Activated CD4-positive, alpha-beta memory T cell treated with anti-CD3 and anti-CD28 coated beads, Interleukin-2, amount 10 ng/mL, durations not matched to agents 7 days and 5 days (primary cell): ENCODE data around the gene ZCCHC7. TPM values are rescaled to one million over a fixed set of nuclear protein-coding genes. Genes with fewer than 3 reads are reported as not detected.
"Not testable (repeated sequence)": the region's sequence is repeated elsewhere in the genome, so short reads cannot be mapped to it uniquely, and the experiment has no call there.

Source experiments
- CTCF ChIA-PET: fragments of 350-600 bp; sonication (Branson Sonifier 250); formaldehyde crosslinking; loops from one replicate; lab custom pipeline; 2021; ENCODE audit warnings: antibody characterized with exemption, inconsistent platforms; lab: Charles Lee
- POLR2A ChIA-PET: fragments of 350-600 bp; sonication (Branson Sonifier 250); formaldehyde crosslinking; loops from one replicate; lab custom pipeline; 2021; ENCODE audit warnings: antibody characterized with exemption; lab: Charles Lee
- DNase-seq: peaks from one replicate; pipeline ENCODE4 v3.0.0-alpha.2; 2020
- H3K27ac Mint-ChIP-seq: one replicate; pipeline ENCODE4 v1.8.0; 2021; ENCODE audit warnings: mild to moderate bottlenecking, mixed read lengths
- H3K27me3 Mint-ChIP-seq: one replicate; pipeline ENCODE4 v1.8.0; 2021; ENCODE audit warnings: mixed read lengths
- H3K36me3 Mint-ChIP-seq: one replicate; pipeline ENCODE4 v1.8.0; 2021; ENCODE audit warnings: low read depth, mixed read lengths
- H3K4me1 Mint-ChIP-seq: one replicate; pipeline ENCODE4 v1.8.0; 2021; ENCODE audit warnings: mixed read lengths
- H3K4me3 Mint-ChIP-seq: one replicate; pipeline ENCODE4 v1.8.0; 2021; ENCODE audit warnings: mild to moderate bottlenecking, mixed read lengths
- H3K9me3 Mint-ChIP-seq: one replicate; pipeline ENCODE4 v1.8.0; 2021; ENCODE audit warnings: mixed read lengths
- total RNA-seq, 2 experiments: library from RNA; stranded (reverse); gene quantifications; one replicate each; pipeline ENCODE4 v1.2.3, GENCODE V29; 2021

The ZCCHC7 gene
- total RNA-seq, 2 experiments from 2014 or later, result 20.9 to 21.9 TPM

DNA sequence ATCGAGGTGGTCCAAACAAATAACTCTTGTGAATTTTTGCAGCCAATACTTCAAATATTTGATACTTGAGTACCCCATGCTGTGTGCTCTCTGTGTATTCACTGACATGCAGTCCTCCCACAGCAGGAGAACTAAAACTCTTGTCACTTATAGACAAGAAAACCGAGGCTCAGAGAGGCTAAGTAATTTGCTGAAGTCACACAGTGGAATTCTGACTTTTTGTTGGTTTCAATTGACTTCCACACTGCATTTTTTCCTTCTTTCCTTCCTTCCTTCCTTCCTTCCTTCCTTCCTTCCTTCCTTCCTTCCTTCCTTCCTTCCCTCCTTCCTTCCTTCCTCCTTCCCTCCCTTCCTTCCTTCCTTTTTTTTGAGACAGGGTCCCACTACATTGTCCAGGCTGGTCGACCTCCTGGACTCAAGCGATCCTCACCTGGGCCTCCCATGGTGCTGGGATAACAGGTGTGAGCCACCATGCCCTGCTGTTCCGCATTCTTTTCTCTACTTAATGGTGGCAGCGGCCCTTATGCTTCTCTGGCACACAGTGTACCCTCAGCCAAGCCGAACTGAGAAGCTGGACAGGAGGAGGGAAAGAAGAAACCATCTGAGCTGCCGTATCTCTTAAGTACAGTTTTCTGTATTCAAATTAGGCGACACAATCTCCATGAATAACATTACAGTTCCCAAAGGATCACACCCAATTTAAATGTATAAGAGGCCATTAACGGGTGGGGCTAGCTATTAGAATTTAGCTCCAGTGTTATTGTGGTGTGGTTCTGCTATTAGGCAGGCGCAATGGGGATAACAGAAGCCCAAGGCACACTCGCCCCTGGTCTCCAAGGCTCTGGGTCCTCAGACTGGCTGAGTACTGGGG lies 263.7 kb downstream of the ZCCHC7 start:
- Mint-ChIP-seq H3K4me1 (no peaks in the 10 kb centered on the region), H3K9me3 (no peaks in the 10 kb centered on the region), H3K27ac (no peak overlapping the region), H3K27me3 (peaks cover 3% of the 10 kb centered on the region), H3K36me3 (no peaks in the 10 kb centered on the region), H3K4me3 (no peak overlapping the region)
- CTCF ChIA-PET, result no interaction called here
- no peak for DNase-seq
- POLR2A ChIA-PET, result no interaction called here

DNA sequence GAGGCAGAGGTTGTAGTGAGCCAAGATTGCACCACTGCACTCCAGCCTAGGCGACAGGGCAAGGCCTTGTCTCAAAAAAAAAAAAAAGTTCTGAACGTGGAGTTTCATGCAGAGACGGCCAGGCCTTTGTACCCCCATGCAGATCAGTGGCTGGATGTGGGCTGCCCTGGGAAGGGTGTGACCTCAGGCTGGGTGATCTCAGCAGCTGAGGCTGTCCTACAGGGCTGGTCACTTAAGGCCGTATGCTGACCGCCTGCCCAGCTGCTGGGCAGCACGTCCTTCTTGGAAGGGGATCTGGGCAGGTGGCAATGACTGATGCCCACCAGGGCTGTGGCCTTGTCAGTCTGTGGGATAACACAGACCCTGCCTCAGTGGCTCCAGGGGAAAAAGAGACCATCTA lies 264.9 kb downstream of the ZCCHC7 start:
- DNase-seq, result no peak
- H3K27me3 Mint-ChIP-seq, result no peaks in the 10 kb centered on the region
- H3K4me3 Mint-ChIP-seq, result no peak overlapping the region
- H3K9me3 Mint-ChIP-seq, result no peaks in the 10 kb centered on the region
- POLR2A ChIA-PET, result no interaction called here
- H3K36me3 Mint-ChIP-seq, result no peaks in the 10 kb centered on the region
- H3K4me1 Mint-ChIP-seq, result no peaks in the 10 kb centered on the region
- no peak overlapping the region for H3K27ac Mint-ChIP-seq
- CTCF ChIA-PET, result interaction anchor here (1.1 kb wide), 1 partner anchor 22 kb away, joined by 3 read pairs; no protein-coding TSS in a partner anchor

DNA sequence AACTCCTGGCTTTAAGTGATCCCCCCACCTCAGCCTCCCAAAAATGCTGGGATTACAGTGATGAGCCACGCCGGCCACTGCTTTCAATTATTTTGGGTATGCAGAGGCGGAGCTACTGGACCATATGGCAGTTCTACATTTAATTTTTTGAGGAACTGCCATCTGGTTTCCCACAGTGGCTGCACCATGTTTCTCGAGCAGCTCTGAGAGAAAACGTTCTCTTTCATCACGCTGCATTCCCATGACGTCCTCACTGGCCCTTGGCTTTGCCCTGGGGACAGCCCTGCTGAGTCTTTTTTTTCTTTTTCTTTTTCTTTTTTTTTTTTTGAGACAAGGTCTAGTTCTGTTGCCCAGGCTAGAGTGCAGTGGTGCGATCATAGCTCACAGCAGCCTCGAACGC lies 266.6 kb downstream of the ZCCHC7 start:
- POLR2A ChIA-PET, result no interaction called here
- CTCF ChIA-PET, result no interaction called here
- H3K9me3 Mint-ChIP-seq, result no peaks in the 10 kb centered on the region
- no peak overlapping the region for H3K27ac Mint-ChIP-seq
- peaks cover 4% of the 10 kb centered on the region for H3K4me1 Mint-ChIP-seq
- H3K36me3 Mint-ChIP-seq, result no peaks in the 10 kb centered on the region
- no peaks in the 10 kb centered on the region for H3K27me3 Mint-ChIP-seq
- no peak overlapping the region for H3K4me3 Mint-ChIP-seq
- DNase-seq, result no peak

DNA sequence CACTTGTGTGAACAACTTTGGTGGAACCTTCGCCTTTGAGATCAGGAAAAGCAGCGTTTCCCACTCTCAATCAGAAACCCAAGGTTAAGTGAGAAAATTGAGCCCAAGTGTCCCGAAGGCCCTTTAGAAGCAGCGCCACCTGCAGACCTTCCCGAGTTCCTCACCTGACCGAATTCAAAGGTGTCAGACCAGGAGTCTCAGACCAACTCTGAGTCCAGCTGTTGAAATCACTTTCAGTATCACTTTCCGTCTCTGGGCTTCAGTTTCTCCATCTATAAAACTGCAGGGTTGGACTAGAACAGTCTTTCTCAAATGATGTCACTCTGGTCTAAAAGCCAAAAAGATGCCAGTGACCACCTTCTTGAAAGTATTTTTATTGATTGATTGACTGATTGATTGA lies 270.4 kb downstream of the ZCCHC7 start:
- POLR2A ChIA-PET, result no interaction called here

DNA sequence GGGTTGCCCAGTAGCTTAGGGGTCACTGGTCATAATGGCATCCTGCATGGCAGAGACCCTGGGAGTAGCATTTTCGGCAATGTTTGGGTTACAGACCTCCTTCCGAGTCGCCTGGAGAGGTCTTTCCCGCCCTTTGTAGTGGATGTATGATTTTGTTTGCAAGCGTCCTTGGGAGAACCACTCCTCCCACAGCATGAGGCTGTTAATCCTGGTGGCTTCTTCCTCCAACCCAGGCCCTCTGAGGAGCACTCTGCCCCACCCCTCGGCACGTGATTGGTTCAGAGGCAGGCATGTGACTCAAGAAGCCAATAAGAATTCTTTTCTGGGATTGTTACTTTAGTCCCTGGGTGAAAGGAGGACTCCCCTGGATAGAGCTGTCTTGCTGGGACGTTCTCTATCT lies 271.9 kb downstream of the ZCCHC7 start:
- Mint-ChIP-seq H3K36me3 (no peaks in the 10 kb centered on the region), H3K4me3 (no peak overlapping the region), H3K27me3 (no peaks in the 10 kb centered on the region), H3K9me3 (no peaks in the 10 kb centered on the region), H3K4me1 (peaks cover 4% of the 10 kb centered on the region), H3K27ac (no peak overlapping the region)
- ChIA-PET CTCF (interaction anchor here (1.3 to 1.4 kb wide), 2 partner anchors 11 to 396 kb away, joined by 3 read pairs; no protein-coding TSS in a partner anchor), POLR2A (no interaction called here)
- no peak for DNase-seq

More for the DNA sequence above, 270.4 kb downstream of the ZCCHC7 start:
- no peak overlapping the region for H3K27ac Mint-ChIP-seq
- H3K4me1 Mint-ChIP-seq, result peaks cover 4% of the 10 kb centered on the region
- H3K36me3 Mint-ChIP-seq, result no peaks in the 10 kb centered on the region
- CTCF ChIA-PET, result interaction anchor here (0.8 to 1.4 kb wide), 4 partner anchors 9 to 518 kb away, joined by 3 read pairs; no protein-coding TSS in a partner anchor
- peak; percentile 47 for DNase-seq
- H3K9me3 Mint-ChIP-seq, result no peaks in the 10 kb centered on the region
- no peak overlapping the region for H3K4me3 Mint-ChIP-seq
- H3K27me3 Mint-ChIP-seq, result no peaks in the 10 kb centered on the region

DNA sequence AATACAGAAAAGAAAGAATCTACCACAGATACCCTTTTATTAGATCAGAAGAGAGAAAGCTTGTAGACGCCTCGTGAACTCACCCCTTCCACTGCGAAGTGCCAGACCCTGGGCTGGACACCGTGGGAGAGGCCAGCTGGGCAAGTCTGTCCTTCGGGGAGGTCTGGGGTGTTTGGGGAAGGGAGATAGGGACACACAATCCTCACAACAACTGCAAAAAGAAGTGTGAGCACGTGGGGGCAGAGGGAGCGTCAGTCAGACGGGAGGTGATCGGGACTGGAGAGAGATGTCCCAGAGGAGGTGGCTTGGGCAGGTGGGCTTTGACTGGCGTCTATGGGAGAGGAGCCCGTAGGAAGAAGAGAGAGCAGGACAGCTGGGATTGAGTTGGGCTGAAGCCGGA lies 274.9 kb downstream of the ZCCHC7 start:
- no peaks in the 10 kb centered on the region for H3K9me3 Mint-ChIP-seq
- DNase-seq, result no peak
- ChIA-PET CTCF (no interaction called here), POLR2A (no interaction called here)
- no peak overlapping the region for H3K27ac Mint-ChIP-seq
- H3K4me3 Mint-ChIP-seq, result no peak overlapping the region
- H3K36me3 Mint-ChIP-seq, result no peaks in the 10 kb centered on the region
- peaks cover 4% of the 10 kb centered on the region for H3K4me1 Mint-ChIP-seq
- H3K27me3 Mint-ChIP-seq, result peaks cover 3% of the 10 kb centered on the region

DNA sequence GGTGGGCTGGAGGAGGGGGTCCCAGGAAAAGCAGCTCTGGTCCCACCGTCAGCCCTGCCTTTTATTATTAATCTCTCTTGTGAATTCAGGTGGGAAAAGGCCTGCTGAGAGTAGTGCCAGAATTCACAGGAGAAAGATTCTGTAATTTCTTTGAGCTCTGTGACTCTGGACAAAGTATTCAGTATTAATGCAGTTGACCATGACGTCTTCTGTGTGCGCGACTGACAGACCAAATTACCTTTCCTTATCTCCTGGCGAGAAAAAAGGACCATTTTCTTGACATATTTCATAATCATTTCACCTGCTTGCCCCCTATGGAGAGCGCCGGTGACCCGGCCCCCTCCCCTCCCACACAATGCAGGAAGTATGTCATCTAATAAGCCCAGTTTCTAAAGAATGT lies 275.3 kb downstream of the ZCCHC7 start:
- ChIA-PET CTCF (interaction anchor here (0.6 kb wide), 1 partner anchor 50 kb away, joined by 5 read pairs; no protein-coding TSS in a partner anchor), POLR2A (no interaction called here)
- Mint-ChIP-seq H3K4me3 (no peak overlapping the region), H3K27me3 (peaks cover 5% of the 10 kb centered on the region), H3K4me1 (peaks cover 3% of the 10 kb centered on the region), H3K36me3 (no peaks in the 10 kb centered on the region), H3K9me3 (no peaks in the 10 kb centered on the region), H3K27ac (no peak overlapping the region)
- DNase-seq, result no peak

DNA sequence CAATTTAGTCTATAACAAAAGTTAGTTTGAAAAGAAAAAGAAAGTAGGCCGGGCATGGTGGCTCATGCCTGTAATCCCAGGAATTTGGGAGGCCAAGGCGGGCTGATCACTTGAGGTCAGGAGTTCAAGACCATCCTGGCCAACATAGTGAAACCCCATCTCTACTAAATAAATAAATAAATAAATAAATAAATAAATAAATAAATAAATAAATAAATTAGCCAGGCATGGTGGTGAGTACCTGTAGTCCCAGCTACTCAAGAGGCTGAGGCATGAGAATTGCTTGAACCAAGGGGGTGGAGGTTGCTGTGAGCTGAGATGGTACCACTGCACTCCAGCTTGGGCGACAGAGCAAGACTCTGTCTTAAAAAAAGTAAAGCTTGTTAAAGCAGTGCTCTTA lies 277.6 kb downstream of the ZCCHC7 start:
- H3K36me3 Mint-ChIP-seq, H3K9me3 Mint-ChIP-seq, H3K4me3 Mint-ChIP-seq, H3K4me1 Mint-ChIP-seq, H3K27ac Mint-ChIP-seq, CTCF ChIA-PET, H3K27me3 Mint-ChIP-seq, POLR2A ChIA-PET, DNase-seq: not testable (repeated sequence)

DNA sequence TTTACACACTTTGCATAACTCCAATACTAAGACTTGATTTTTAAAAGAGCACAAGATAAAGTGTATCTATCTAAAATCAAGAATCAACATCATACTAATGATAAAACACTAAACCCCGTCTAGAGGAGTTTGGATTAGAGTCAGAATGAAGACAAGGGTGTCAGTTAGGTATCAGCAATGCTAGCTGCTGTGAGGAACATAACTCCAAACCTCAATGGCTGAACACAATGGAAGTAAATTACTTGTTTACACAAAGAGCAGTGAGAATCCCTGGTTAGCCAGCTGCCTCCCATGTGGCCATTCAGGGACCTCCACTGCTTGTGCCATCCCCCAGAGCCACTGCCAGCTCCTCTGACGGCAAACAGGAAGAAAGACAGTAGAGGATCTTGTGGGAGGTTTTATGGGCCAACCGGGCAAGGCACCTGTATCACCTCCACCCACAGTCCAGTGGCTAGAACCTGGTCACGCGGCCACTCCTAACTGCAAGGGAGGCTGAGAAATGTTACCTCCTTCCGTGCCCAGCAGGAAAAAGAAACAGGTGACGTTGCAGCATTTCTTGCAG lies 278.2 kb downstream of the ZCCHC7 start:
- Mint-ChIP-seq H3K27ac (no peak overlapping the region), H3K4me3 (no peak overlapping the region), H3K9me3 (no peaks in the 10 kb centered on the region), H3K27me3 (peaks cover 13% of the 10 kb centered on the region), H3K36me3 (no peaks in the 10 kb centered on the region), H3K4me1 (no peaks in the 10 kb centered on the region)
- ChIA-PET CTCF (no interaction called here), POLR2A (no interaction called here)
- DNase-seq, result no peak

DNA sequence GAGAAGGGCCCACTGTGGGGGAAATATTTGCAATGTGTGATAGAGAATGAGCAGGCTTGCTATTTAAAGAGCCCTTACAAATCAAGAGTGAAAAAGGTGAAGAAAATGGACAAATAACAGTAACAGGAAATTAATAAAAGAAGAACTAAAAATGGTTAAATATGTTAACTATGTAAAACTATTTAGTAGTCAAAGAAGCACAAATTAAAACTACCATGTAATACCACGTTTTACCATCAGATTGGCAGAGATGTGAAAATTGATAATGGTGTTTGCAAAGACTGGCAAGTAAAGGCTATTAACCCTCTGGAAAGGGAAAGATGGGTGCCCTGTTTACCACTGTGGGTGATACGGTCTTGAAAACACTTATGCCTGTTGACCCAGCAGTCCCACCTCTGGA lies 279.0 kb downstream of the ZCCHC7 start:
- ChIA-PET CTCF (no interaction called here), POLR2A (no interaction called here)
- Mint-ChIP-seq H3K27ac (no peak overlapping the region), H3K9me3 (no peaks in the 10 kb centered on the region), H3K4me3 (no peak overlapping the region), H3K27me3 (peaks cover 18% of the 10 kb centered on the region), H3K4me1 (no peaks in the 10 kb centered on the region), H3K36me3 (no peaks in the 10 kb centered on the region)
- no peak for DNase-seq

DNA sequence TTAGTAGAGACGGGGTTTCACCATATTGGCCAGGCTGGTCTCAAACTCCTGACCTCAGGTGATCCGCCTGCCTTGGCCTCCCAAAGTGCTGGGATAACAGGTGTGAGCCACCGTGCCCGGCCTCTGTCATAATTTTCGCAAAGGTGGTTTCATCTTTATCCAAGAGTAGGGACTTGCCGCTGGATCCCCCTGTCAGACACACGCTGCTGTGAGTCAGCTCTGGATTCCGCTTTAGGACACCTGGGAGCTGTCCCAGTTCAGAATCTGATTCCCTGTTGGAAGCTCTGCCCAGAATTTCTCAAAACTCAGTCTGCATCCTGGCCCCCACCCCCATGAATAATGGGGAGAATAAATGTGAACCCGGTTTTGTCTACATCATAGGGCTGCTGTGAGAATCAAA lies 284.2 kb downstream of the ZCCHC7 start:
- Mint-ChIP-seq H3K27ac (no peak overlapping the region), H3K36me3 (no peaks in the 10 kb centered on the region), H3K27me3 (peaks cover 36% of the 10 kb centered on the region), H3K4me3 (no peak overlapping the region), H3K4me1 (peaks cover 12% of the 10 kb centered on the region), H3K9me3 (no peaks in the 10 kb centered on the region)
- POLR2A ChIA-PET, result no interaction called here
- CTCF ChIA-PET, result no interaction called here
- DNase-seq, result no peak

DNA sequence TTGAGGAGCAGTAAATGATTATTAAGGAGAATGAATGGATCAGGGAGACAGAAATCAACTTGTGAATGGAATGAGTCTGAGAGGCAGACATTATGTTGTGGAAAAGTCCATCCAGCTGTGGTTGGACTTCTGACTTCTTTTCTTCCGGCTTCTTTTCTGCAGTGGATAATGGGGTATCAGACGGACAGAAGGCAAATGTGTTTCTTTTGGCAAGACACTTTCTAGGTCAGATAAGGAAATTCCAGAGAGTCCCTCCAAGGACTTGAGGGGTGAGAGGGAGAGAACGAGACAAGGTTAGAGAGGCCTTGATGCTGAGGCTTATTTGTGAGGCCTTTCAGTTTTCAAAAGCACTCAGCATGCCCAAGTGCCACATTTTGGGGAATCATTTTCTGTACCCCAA lies 285.0 kb downstream of the ZCCHC7 start:
- Mint-ChIP-seq H3K27me3 (peaks cover 36% of the 10 kb centered on the region), H3K4me3 (no peak overlapping the region), H3K9me3 (no peaks in the 10 kb centered on the region), H3K27ac (no peak overlapping the region), H3K36me3 (no peaks in the 10 kb centered on the region), H3K4me1 (peaks cover 18% of the 10 kb centered on the region)
- ChIA-PET POLR2A (no interaction called here), CTCF (interaction anchor here (0.7 kb wide), 1 partner anchor 22 kb away, joined by 5 read pairs; no protein-coding TSS in a partner anchor)
- DNase-seq, result no peak

DNA sequence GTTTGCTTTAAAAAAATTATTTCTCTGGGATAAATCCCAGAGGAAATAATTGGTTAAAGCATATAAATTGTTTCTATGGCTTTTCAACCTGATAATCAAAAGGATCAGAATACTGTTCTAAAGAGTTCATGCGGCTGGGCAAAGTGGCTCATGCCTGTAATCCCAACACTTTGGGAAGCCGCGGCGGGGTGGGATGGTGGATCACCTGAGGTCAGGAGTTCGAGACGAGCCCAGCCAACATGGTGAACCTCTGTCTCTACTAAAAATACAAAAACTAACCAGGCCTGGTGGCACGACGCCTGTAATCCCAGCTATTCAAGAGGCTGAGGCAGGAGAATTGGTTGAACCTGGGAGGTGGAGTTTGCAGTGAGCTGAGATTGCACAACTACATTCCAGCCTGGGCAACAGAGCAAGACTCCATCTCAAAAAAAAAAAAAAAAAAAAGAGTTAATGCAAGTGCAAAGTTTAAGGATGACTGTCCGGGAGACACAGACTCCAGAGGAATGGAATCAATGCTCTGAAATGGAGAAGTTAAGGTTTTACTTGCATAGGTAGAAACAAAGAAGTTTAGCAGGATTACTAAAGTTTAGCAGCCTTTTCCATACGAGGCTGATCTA lies 285.5 kb downstream of the ZCCHC7 start:
- CTCF ChIA-PET, result interaction anchor here (0.7 kb wide), 1 partner anchor 23 kb away, joined by 5 read pairs; no protein-coding TSS in a partner anchor
- Mint-ChIP-seq H3K4me3 (no peak overlapping the region), H3K36me3 (no peaks in the 10 kb centered on the region), H3K27me3 (peaks cover 32% of the 10 kb centered on the region), H3K27ac (no peak overlapping the region), H3K9me3 (no peaks in the 10 kb centered on the region), H3K4me1 (peaks cover 22% of the 10 kb centered on the region)
- no peak for DNase-seq
- POLR2A ChIA-PET, result no interaction called here
